ENCODE data around the gene RNF4. TPM values are rescaled to one million over a fixed set of nuclear protein-coding genes. Genes with fewer than 3 reads are reported as not detected.

Gene RNF4
- 63.5 and 98.4 TPM in 2 replicates for total RNA-seq (2014; rRNA removed; shearing (Covaris generic))

GRCh38 chr4:2468456-2469191 is at the start of gene RNF4:
Gene RNF4 (plus strand): TSS chr4:2469106. CDS start chr4:2490494, 21,388 bp downstream.
- DNase-seq (ENCODE audit: low read depth): peak; percentile 95

- DNase-seq (ENCODE audit: low read depth): no peak
These were observed 49.1 kb upstream of the RNF4 start for GRCh38 chr4:2419814-2420213.

- no peak for DNase-seq (ENCODE audit: low read depth)
These were observed 47.0 kb upstream of the RNF4 start for GRCh38 chr4:2421928-2422327.

DNA sequence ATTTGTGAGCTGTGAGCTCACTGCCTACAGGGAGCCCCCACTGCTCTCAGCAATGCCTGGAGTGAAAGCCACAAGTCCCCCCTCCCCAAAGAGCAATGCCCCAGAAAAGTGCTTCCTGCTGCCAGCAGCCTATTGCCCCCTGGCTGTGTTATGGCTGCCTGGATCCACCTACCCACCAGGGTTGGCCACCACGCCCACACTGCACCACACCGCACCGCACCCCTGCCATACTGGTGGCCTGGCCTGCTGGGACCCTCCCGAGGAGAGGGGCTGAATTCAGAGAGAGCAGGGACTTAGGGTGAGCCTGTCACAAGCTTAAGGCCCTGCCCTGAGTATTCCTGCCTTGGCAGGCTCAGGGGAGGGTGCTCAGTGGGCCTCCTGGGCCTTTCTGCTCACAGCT is 45.8 kb upstream of the RNF4 start:
- no peak for DNase-seq (ENCODE audit: low read depth)

DNA sequence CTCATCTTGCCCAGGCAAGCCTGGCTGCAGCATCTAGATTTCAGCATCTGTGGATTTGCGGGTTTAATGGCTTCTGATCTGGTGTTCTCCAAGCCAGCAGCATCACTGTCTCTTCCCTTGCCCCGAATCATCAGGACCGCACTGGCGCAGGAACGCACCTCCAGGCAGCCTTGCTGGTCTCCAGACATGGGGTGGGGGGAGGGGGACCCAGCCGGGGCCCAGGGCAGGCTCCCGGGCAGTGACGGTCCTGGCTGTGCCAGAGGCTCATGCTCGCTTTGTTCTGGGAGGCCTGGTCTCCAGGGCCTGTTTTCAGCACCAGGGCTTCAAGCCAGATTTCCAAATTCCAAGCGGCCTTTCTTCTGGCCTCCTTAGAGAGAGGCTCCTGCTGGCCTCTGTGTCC is 45.2 kb upstream of the RNF4 start:
- DNase-seq (ENCODE audit: low read depth): no peak

- peak; percentile 17 for DNase-seq (ENCODE audit: low read depth)
These were observed 44.3 kb upstream of the RNF4 start for GRCh38 chr4:2424581-2424980.

DNA sequence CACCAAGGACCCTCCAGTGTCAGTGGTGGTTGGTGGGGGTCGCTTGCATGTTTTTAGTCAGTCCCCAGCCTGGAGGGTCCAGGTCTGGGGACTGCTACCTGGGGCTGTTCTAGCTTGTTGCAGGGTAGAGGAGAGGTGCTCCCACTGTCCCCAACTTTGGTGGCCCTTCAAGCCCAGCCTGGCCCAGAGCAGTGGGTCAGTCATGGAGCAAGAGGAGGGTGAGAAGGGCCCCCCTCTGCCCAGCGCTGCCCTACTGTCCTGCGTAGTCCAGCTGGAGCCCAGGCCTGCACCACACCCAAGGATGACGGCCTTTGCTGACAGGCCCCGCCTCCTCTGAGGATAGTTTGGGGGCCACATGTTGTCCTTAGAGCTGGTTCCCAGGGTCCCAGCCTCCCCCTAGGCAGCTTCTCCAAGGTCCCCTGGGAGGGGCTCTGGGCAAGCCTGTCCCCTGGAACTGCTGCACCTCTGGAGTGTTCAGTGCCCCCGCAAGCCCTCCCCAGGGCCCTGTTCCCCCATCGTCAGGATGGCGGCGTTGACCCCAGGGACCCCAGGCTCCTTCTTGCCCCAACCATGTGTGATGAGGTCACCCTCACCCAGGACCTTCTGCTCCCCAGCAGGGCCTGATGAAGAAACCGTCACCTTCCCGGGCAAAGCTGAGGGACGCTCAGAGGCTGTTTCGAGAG is 43.4 kb upstream of the RNF4 start:
- DNase-seq (ENCODE audit: low read depth): no peak

- DNase-seq (ENCODE audit: low read depth): no peak
These were observed 42.9 kb upstream of the RNF4 start for GRCh38 chr4:2426069-2426397.

DNA sequence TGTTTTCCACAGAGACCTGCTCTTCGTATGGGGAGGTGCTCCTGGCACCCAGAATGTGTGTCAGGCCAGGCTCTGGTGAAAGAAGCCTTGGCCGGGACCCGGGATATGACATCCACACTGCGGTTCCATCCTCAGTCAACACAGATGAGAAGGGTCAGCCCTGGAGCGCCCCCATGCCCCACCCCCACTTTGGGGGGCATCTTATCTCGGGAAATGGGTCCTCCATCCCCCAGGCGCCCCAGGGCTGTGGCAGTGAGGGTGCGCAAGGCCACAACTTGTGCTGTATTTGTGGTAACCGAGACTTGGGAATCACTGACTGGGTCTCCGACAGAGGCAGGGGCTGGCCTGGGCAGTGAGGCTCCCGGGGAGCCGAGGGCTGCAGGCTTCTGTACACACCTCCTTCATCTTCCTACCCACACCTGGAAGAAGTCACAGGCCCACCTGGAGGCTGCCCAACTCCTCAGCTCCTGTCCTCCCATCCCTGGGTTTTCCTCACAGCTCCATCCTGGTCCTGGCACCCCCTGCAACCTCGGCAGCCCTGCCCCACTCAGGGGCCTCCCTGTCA is 42.1 kb upstream of the RNF4 start:
- no peak for DNase-seq (ENCODE audit: low read depth)

GRCh38 chr4:2427383-2428334 is 41.2 kb upstream of the RNF4 start:
- DNase-seq (ENCODE audit: low read depth): no peak

- no peak for DNase-seq (ENCODE audit: low read depth)
These were observed 40.3 kb upstream of the RNF4 start for GRCh38 chr4:2428496-2429213.

DNA sequence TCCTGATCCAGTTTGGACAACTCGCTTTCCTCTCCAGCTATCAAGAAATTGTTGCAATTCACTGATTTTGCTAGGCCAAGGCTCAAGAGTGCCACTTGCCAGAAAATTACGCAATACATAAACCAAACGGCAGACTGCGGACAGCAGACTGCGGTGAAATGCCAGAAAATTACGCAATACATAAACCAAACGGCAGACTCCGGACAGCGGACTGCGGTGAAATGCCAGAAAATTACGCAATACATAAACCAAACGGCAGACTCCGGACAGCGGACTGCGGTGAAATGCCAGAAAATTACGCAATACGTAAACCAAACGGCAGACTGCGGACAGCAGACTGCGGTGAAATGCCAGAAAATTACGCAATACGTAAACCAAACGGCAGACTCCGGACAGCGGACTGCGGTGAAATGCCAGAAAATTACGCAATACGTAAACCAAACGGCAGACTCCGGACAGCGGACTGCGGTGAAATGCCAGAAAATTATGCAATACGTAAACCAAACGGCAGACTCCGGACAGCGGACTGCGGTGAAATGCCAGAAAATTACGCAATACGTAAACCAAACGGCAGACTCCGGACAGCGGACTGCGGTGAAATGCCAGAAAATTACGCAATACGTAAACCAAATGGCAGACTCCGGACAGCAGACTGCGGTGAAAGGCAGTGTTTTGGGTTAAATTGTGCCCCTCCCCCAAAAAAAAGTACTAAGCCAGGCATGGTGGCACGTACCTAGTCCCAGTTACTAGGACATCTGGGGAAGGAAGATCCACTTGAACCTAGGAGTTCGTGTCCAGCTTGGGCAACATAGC is 38.8 kb upstream of the RNF4 start:
- peak; percentile 61 for DNase-seq (ENCODE audit: low read depth)

- no peak for DNase-seq (ENCODE audit: low read depth)
These were observed 36.9 kb upstream of the RNF4 start for GRCh38 chr4:2432004-2432403.

GRCh38 chr4:2432991-2433530 is 35.8 kb upstream of the RNF4 start:
- DNase-seq (ENCODE audit: low read depth): peak; percentile 90

- DNase-seq (ENCODE audit: low read depth): no peak
These were observed 35.1 kb upstream of the RNF4 start for GRCh38 chr4:2433609-2434350.

GRCh38 chr4:2434420-2434819 is 34.5 kb upstream of the RNF4 start:
- no peak for DNase-seq (ENCODE audit: low read depth)

DNA sequence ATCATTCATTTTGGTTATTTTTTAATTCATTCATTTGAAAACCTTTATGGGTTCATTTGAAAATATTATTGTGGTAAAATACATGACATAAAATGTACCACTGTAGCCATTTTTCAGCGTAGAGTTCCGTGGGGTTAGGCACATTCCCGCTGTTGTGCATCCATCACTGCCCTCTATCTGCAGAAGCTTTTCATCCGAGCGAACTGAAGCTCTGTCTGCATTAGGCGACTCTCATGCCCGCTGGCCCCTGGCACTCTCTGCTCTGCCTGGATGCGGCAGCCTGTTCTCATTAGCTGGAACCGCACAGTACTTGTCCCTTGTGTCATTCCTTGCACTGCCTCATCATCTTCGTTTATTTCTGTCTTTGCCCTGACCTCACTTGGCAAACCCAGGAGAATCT is 32.6 kb upstream of the RNF4 start:
- peak; percentile 20 for DNase-seq (ENCODE audit: low read depth)

- no peak for DNase-seq (ENCODE audit: low read depth)
These were observed 32.0 kb upstream of the RNF4 start for GRCh38 chr4:2436761-2437474.

All from M059J (cell line).